Kidney (tissue), 22 donors: ENCODE measurements around the gene UPP2. TPM values are rescaled to one million over a fixed set of nuclear protein-coding genes. Genes with fewer than 3 reads are reported as not detected.

Experiments
- DNase-seq, 5 donors: peaks; one replicate each; pipeline ENCODE4 v3.0.0-alpha.2; 2013 to 2020
- FAIRE-seq: peaks from 2 replicates; lab custom pipeline; 2012; peaks lifted over from hg19 to GRCh38; lab: Jason Lieb, UNC
- H3K27ac ChIP-seq, 2 donors: one replicate each; pipeline ENCODE4 v1.7.0; 2013; ENCODE audit warnings: low read depth in 2 of 2, low read length in 2 of 2, inconsistent platforms in 1 of 2
- H3K27me3 ChIP-seq: one replicate; pipeline ENCODE4 v1.7.1; 2013; ENCODE audit warnings: low read length, inconsistent platforms; ENCODE audit not compliant: control insufficient read depth, insufficient read depth
- H3K36me3 ChIP-seq, 3 donors: one replicate each; pipeline versions ENCODE4 v1.7.0 to v1.7.1; 2013; ENCODE audit warnings: low read length in 3 of 3, control low read depth in 1 of 3, inconsistent platforms in 1 of 3; ENCODE audit not compliant: insufficient read depth in 3 of 3, control insufficient read depth in 2 of 3
- H3K4me1 ChIP-seq, 3 donors: one replicate each; pipeline versions ENCODE4 v1.7.0 to v1.7.1; 2013; ENCODE audit warnings: low read length in 3 of 3, inconsistent platforms in 1 of 3, low read depth in 1 of 3; ENCODE audit not compliant: control insufficient read depth in 2 of 3, insufficient read depth in 2 of 3
- H3K4me3 ChIP-seq, 3 donors: one replicate each; pipeline versions ENCODE4 v1.7.0 to v1.8.1; 2013; ENCODE audit warnings: low read length in 3 of 3, control low read depth in 1 of 3, inconsistent platforms in 1 of 3
- H3K9ac ChIP-seq, 3 donors: one replicate each; pipeline versions ENCODE4 v1.7.0 to v1.7.1; 2013; ENCODE audit warnings: low read length in 3 of 3, control low read depth in 1 of 3, inconsistent platforms in 1 of 3
- H3K9me3 ChIP-seq, 3 donors: one replicate each; pipeline versions ENCODE4 v1.7.0 to v1.7.1; 2013; ENCODE audit warnings: low read length in 3 of 3, control low read depth in 1 of 3, inconsistent platforms in 1 of 3; ENCODE audit not compliant: control insufficient read depth in 2 of 3, insufficient read depth in 1 of 3
- CTCF ChIP-seq: IDR thresholded peaks from 3 replicates; pipeline ENCODE4 v1.5.1; 2012; ENCODE audit warnings: mild to moderate bottlenecking, moderate library complexity, borderline replicate concordance; ENCODE audit not compliant: insufficient read depth; ENCODE audit errors: extremely low read depth
- intact Hi-C: fragments of 100-400 bp; cut with DNase I; formaldehyde crosslinking; loops from one replicate; pipeline ENCODE4 v1.11.1; 2022
- long read RNA-seq, 10 donors: library from polyadenylated mRNA in 1 of 10; unstranded in 1 of 10; transcript quantifications; one replicate each; pipeline ENCODE4 v2.0.0 and lab custom pipeline, GENCODE V29; 2021 to 2026
- polyA plus RNA-seq: library from polyadenylated mRNA; stranded (reverse); fragments of 350-450 nt; fragmentation: Illumina TruSeq; extraction: RNeasy Lipid Tissue Mini Kit (QIAGEN cat#74804); gene quantifications from one replicate; pipeline ENCODE4 v1.2.3, GENCODE V29; 2014; ENCODE audit warnings: low read depth, low replicate concordance; ENCODE audit not compliant: insufficient read depth
- total RNA-seq: library from RNA; stranded (reverse); fragmentation: NEBNext Ultra II Directional; extraction: Animal tissue kit (Norgen Biotek cat#: 25700); gene quantifications from one replicate; pipeline ENCODE4 v1.2.1, GENCODE V29; 2021
- donor health status: control.
- donor health status: control.
- donor health status: control.
- donor health status: control.
- donor health status: control.
- donor health status: DM: yes; HTN: yes; CAD: no.
- donor health status: Normal renal cell carcinoma (clear cell type).

Gene UPP2
- total RNA-seq (0.19 TPM), polyA plus RNA-seq (20.9 TPM)
- long read RNA-seq, donor 1 = 0 reads
- long read RNA-seq, donor 2, transcript UPP2-201 (7 exons, 2,224 nt) = major isoform, 5 of 5 reads
- long read RNA-seq, donor 2, partial matches to known transcripts = 0 of 5 reads
- long read RNA-seq, donor 2, other reads (novel, unspliced or antisense) = 0 of 5 reads
- long read RNA-seq, donor 3, transcript UPP2-201 (7 exons, 2,224 nt) = major isoform, 9 of 9 reads
- long read RNA-seq, donor 3, partial matches to known transcripts = 0 of 9 reads
- long read RNA-seq, donor 3, other reads (novel, unspliced or antisense) = 0 of 9 reads
- long read RNA-seq, donor 4, partial matches to known transcripts = 0 of 4 reads
- long read RNA-seq, donor 4, other reads (novel, unspliced or antisense) = 0 of 4 reads
- long read RNA-seq, donor 5 = 0 reads
- long read RNA-seq, donor 6, partial matches to known transcripts = 0 of 4 reads
- long read RNA-seq, donor 6, other reads (novel, unspliced or antisense) = 0 of 4 reads
- long read RNA-seq, donor 7, partial matches to known transcripts = 0 of 3 reads
- long read RNA-seq, donor 7, other reads (novel, unspliced or antisense) = 3 of 3 reads
- long read RNA-seq, donor 8 = 0 reads
- long read RNA-seq, donor 9, partial matches to known transcripts = 0 of 1 reads
- long read RNA-seq, donor 9, other reads (novel, unspliced or antisense) = 0 of 1 reads
- long read RNA-seq, donor 10, partial matches to known transcripts = 0 of 4 reads
- long read RNA-seq, donor 10, other reads (novel, unspliced or antisense) = 0 of 4 reads

- Histone ChIP-seq H3K9me3 (no peaks in the 10 kb centered on the region), H3K27ac (no peak within 1 kb of the TSS), H3K4me3 (peak within 1 kb of the TSS in 2 of 3 donors; percentile 22 to 25), H3K4me1 (peaks cover 0 to 21% (median 9%) of the 10 kb centered on the region in 3 donors), H3K27me3 (no peaks in the 10 kb centered on the region), H3K36me3 (no peaks in the 10 kb centered on the region), H3K9ac (no peak within 1 kb of the TSS)
- DNase-seq = no peak
- TF ChIP-seq CTCF = no peak
- intact Hi-C loops = no loop called here
- FAIRE-seq = no peak
Observed at GRCh38 chr2:158101384-158101926, at the start of gene UPP2. Gene UPP2 (plus strand): TSS chr2:158101876. CDS start chr2:158102064, 188 bp downstream.

- DNase-seq = no peak
- no peaks in the 10 kb centered on the region for H3K4me1 ChIP-seq
- TF ChIP-seq CTCF = no peak
- H3K36me3 ChIP-seq = no peaks in the 10 kb centered on the region
- H3K9ac ChIP-seq = no peak overlapping the region
- intact Hi-C loops = no loop called here
- no peak overlapping the region for H3K27ac ChIP-seq
- no peak overlapping the region for H3K4me3 ChIP-seq
- FAIRE-seq = no peak
- H3K27me3 ChIP-seq = no peaks in the 10 kb centered on the region
- no peaks in the 10 kb centered on the region for H3K9me3 ChIP-seq
Observed at GRCh38 chr2:158052761-158053160, 48.9 kb upstream of the UPP2 start.

- TF ChIP-seq CTCF = no peak
- intact Hi-C loops = no loop called here
- H3K27ac ChIP-seq = no peak overlapping the region
- H3K4me3 ChIP-seq = no peak overlapping the region
- DNase-seq (no peak), FAIRE-seq (no peak)
- H3K36me3 ChIP-seq = no peaks in the 10 kb centered on the region
- no peaks in the 10 kb centered on the region for H3K4me1 ChIP-seq
- no peaks in the 10 kb centered on the region for H3K9me3 ChIP-seq
- H3K9ac ChIP-seq = no peak overlapping the region
- no peaks in the 10 kb centered on the region for H3K27me3 ChIP-seq
Observed at GRCh38 chr2:158056875-158057274, 44.8 kb upstream of the UPP2 start.
